ENCODE measurements around the gene SNRNP25.

SNRNP25 gene

DNA sequence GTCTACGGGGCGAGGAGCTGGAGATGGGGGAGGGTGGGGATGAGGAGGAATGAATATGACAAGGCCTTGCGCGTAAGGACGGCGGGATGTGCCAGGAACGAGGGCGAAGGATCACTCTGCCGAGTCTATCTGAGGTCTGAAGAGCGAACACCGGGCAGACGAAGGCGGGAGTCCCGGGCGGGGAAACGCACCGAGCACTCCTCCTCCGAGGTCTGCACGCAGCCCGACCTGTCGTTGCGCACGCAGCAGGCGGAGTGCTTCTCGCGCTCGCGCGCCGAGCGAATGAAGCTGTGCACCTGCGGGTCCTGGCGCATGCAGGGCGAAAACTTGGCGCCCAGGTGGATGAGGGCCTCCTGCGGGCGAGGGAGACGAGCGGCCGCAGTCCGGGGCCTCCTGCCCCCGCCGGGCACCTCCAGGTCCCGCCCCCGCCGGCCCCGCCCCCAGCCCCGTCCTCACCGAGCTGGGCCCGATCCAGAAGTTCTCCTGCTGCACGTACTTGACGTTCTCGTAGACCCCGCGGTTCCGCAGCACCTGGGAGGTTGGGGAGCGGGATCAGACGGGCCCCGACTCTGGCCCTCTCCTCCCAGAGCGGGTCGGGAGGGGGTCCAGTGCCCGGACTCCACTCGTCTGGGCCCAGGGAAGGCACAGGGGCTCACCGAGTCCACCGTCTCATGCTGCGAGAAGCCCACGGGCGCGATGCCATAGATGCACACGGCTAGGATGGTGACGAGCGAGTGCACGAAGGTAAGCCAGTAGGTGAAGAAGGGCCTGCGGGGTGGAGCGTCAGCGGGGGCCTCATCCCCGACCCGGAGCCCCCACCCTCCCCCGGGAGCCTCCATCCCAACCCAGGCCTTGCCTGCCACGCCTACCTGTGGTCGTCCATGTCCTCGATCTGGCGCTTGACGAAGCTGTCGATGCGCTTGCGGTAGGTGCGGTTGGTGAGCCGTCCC is 7.6 kb downstream of the SNRNP25 start:
- H3K9ac ChIP-seq (ENCODE audit: low read depth, low read length): no peak overlapping the region
- H2AFZ ChIP-seq (ENCODE audit: low read depth, low read length): no peak overlapping the region
- no peaks in the 10 kb centered on the region for H3K79me2 ChIP-seq (ENCODE audit: insufficient read depth, low read length)
- no peaks in the 10 kb centered on the region for H3K4me1 ChIP-seq (ENCODE audit: insufficient read depth, low read length)
- no peak for DNase-seq
- no peak for ATAC-seq (ENCODE audit: insufficient read depth, low read depth)
- H3K36me3 ChIP-seq (ENCODE audit: insufficient read depth, low read length): peaks cover 22% of the 10 kb centered on the region
- no peak overlapping the region for H3K4me3 ChIP-seq (ENCODE audit: low read depth in 1 of 2, low read length in 2 of 2)
- no peak overlapping the region for H3K27ac ChIP-seq (ENCODE audit: low read length)
- no peaks in the 10 kb centered on the region for H3K27me3 ChIP-seq (ENCODE audit: insufficient read depth, low read length, poor library complexity)
- no peaks in the 10 kb centered on the region for H3K9me3 ChIP-seq (ENCODE audit: insufficient read depth, low read length, severe bottlenecking)
- no peaks in the 10 kb centered on the region for H4K20me1 ChIP-seq (ENCODE audit: insufficient read depth, low read length)
- TF ChIP-seq CTCF (IDR thresholded peaks at IDR 0.05; ENCODE audit: borderline replicate concordance, extremely low read depth, low read length, poor library complexity, severe bottlenecking): no peak
- no peak overlapping the region for H3K4me2 ChIP-seq (ENCODE audit: insufficient read depth, low read length)

- no peaks in the 10 kb centered on the region for H3K9me3 ChIP-seq (ENCODE audit: insufficient read depth, low read length, severe bottlenecking)
- TF ChIP-seq CTCF (IDR thresholded peaks at IDR 0.05; ENCODE audit: borderline replicate concordance, extremely low read depth, low read length, poor library complexity, severe bottlenecking): no peak
- no peak for TF ChIP-seq EZH2 (IDR thresholded peaks at IDR 0.05; ENCODE audit: borderline replicate concordance, low read depth, low read length, severe bottlenecking)
- no peak overlapping the region for H3K27ac ChIP-seq (ENCODE audit: low read length)
- no peak overlapping the region for H3K4me3 ChIP-seq (ENCODE audit: low read depth in 1 of 2, low read length in 2 of 2)
- ATAC-seq (ENCODE audit: insufficient read depth, low read depth) (no peak), DNase-seq (no peak)
- H3K4me1 ChIP-seq (ENCODE audit: insufficient read depth, low read length): no peaks in the 10 kb centered on the region
- H3K27me3 ChIP-seq (ENCODE audit: insufficient read depth, low read length, poor library complexity): no peaks in the 10 kb centered on the region
- no peak overlapping the region for H3K9ac ChIP-seq (ENCODE audit: low read depth, low read length)
- H3K36me3 ChIP-seq (ENCODE audit: insufficient read depth, low read length): peaks cover 16% of the 10 kb centered on the region
- H3K4me2 ChIP-seq (ENCODE audit: insufficient read depth, low read length): no peak overlapping the region
- H2AFZ ChIP-seq (ENCODE audit: low read depth, low read length): no peak overlapping the region
- no peaks in the 10 kb centered on the region for H3K79me2 ChIP-seq (ENCODE audit: insufficient read depth, low read length)
- H4K20me1 ChIP-seq (ENCODE audit: insufficient read depth, low read length): 0 out of 2 replicates have a peak, but pooled peaks cover 3% of the 10 kb centered on the region
These were observed 8.3 kb downstream of the SNRNP25 start for GRCh38 chr16:61879-62281.

DNA sequence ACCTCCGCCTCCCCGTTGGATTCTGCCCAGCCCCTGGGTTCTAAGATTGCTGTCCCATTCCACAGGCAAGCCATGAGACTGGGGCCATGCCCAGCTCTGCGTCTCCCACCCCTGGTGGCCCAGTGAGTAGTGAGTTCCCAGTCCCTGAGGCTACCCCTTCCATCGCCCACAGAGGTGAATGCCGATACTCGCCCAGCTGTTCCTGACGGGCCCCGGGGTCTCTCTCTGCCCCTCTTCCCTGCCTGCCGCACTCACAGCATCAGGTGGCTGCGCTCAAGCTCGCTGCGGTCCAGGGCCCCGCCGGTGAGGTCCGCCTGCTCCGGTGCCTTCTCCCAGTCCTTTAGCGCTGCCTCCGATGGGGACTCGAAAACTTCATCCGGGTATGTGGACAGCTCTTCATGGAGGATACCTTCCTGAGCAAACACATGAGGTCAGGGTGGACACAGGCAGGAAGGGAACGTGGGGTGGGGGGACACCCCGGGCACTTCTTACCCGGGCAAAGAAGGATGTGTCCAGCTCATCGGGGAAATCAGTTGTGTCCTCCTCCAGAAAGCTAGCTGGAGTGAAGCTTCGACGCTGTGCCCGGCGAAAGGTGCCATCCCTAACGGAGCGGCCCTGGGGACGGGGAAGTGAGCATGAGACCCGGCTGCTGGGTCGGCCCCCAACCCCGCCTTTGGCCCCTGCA is 8.8 kb downstream of the SNRNP25 start:
- DNase-seq (no peak), ATAC-seq (ENCODE audit: insufficient read depth, low read depth) (no peak)
- Histone ChIP-seq H3K9me3 (ENCODE audit: insufficient read depth, low read length, severe bottlenecking) (no peaks in the 10 kb centered on the region), H3K27me3 (ENCODE audit: insufficient read depth, low read length, poor library complexity) (no peaks in the 10 kb centered on the region), H3K4me3 (ENCODE audit: low read depth in 1 of 2, low read length in 2 of 2) (no peak overlapping the region), H3K79me2 (ENCODE audit: insufficient read depth, low read length) (no peaks in the 10 kb centered on the region), H3K4me2 (ENCODE audit: insufficient read depth, low read length) (no peak overlapping the region), H3K27ac (ENCODE audit: low read length) (no peak overlapping the region), H2AFZ (ENCODE audit: low read depth, low read length) (no peak overlapping the region), H3K36me3 (ENCODE audit: insufficient read depth, low read length) (peaks cover 10% of the 10 kb centered on the region), H4K20me1 (ENCODE audit: insufficient read depth, low read length) (peaks cover 6% of the 10 kb centered on the region; the same call in 1 of the 2 replicates), H3K4me1 (ENCODE audit: insufficient read depth, low read length) (no peaks in the 10 kb centered on the region), H3K9ac (ENCODE audit: low read depth, low read length) (no peak overlapping the region)
- TF ChIP-seq CTCF (IDR thresholded peaks at IDR 0.05; ENCODE audit: borderline replicate concordance, extremely low read depth, low read length, poor library complexity, severe bottlenecking): no peak
- no peak for TF ChIP-seq EZH2 (IDR thresholded peaks at IDR 0.05; ENCODE audit: borderline replicate concordance, low read depth, low read length, severe bottlenecking)
